KMS-11 (cell line): ENCODE data around the gene LKAAEAR1.

Experiments
- H2AFZ ChIP-seq: fragments of 200-600 bp; sonication (generic); 2 replicates; pipeline ENCODE4 v1.6.1; 2016; ENCODE audit warnings: antibody characterized with exemption, mixed run types, low read depth
- H3K27ac ChIP-seq: fragments of 200-600 bp; sonication (generic); 2 replicates; pipeline ENCODE4 v1.6.1; 2016; ENCODE audit warnings: mild to moderate bottlenecking, mixed run types
- H3K27me3 ChIP-seq: fragments of 200-600 bp; sonication (generic); 2 replicates; pipeline ENCODE4 v1.6.1; 2017; ENCODE audit warnings: mild to moderate bottlenecking, low read depth, mixed run types, moderate library complexity; ENCODE audit not compliant: insufficient read depth
- H3K36me3 ChIP-seq: fragments of 200-600 bp; sonication (generic); 2 replicates; pipeline ENCODE4 v1.6.1; 2017; ENCODE audit warnings: mild to moderate bottlenecking, mixed run types; ENCODE audit not compliant: insufficient read depth
- H3K4me1 ChIP-seq: fragments of 200-600 bp; sonication (generic); 2 replicates; pipeline ENCODE4 v1.6.1; 2016; ENCODE audit warnings: mild to moderate bottlenecking, low read depth, mixed run types; ENCODE audit not compliant: poor library complexity, severe bottlenecking
- H3K4me2 ChIP-seq: fragments of 200-600 bp; sonication (generic); 2 replicates; pipeline ENCODE4 v1.7.0; 2016; ENCODE audit warnings: mild to moderate bottlenecking, mixed run types
- H3K4me3 ChIP-seq: fragments of 200-600 bp; sonication (generic); IDR thresholded peaks from 2 replicates; pipeline ENCODE4 v1.6.1; 2017; ENCODE audit warnings: low read depth, low read length, mixed read lengths; ENCODE audit not compliant: insufficient read depth
- H3K79me2 ChIP-seq: fragments of 200-600 bp; sonication (generic); 2 replicates; pipeline ENCODE4 v1.6.1; 2016; ENCODE audit warnings: low read depth, mixed run types; ENCODE audit not compliant: insufficient read depth
- H3K9ac ChIP-seq: fragments of 200-600 bp; sonication (generic); 2 replicates; pipeline ENCODE4 v1.6.1; 2016; ENCODE audit warnings: mild to moderate bottlenecking, mixed run types
- H4K20me1 ChIP-seq: fragments of 200-600 bp; sonication (generic); 2 replicates; pipeline ENCODE4 v1.6.1; 2016; ENCODE audit warnings: mild to moderate bottlenecking, mixed run types; ENCODE audit not compliant: insufficient read depth
- CTCF ChIP-seq: fragments of 200-600 bp; sonication (generic); conservative IDR thresholded peaks from 2 replicates; pipeline ENCODE4 v1.6.1; 2017; ENCODE audit warnings: low read depth, mild to moderate bottlenecking, antibody characterized with exemption, low read length, moderate library complexity, mixed read lengths

LKAAEAR1 gene

DNA sequence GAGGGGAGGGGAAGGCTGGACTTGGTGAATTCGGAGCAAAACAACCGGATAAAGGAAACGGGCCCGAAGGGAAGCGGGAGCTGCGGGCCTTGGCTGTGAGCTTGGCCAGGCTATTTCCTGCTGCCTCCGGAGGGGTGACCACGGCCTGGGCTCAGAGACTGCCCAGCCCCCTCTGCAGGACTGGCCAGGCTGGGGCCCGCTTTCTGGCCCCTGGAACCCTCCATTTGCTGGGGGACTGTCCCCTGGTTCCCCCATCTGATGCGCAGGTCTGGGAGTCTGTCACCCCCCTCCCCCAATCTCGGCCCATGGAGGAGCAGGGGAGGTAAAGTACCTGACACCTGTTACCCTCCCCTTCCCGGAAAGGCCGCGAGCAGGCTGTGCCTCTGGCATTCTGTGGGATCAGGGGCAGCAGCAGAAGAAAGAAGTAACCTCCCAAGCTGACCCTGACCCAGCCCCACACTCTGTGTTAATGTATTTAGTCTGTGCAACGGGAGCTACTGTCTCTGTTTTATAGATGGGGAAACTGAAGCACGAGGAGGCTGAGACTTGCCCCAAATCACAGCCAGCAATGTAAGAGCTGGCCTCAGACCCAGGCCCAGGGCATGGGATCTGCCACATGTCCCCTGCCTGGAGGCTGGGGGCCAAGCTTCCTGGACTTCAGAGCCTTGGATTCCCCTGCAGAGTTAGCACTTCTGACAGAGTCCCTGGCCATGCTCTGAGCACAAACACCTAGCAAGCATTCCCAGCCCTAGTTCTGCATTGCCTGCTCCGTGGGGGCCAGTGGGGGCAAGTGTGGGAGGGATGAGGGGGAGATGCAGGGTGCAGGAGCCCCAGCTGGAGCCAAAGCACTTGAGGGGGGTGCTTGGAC lies 44.7 kb downstream of the LKAAEAR1 start:
- peak overlapping the region; percentile 98 for H2AFZ ChIP-seq
- no peaks in the 10 kb centered on the region for H3K36me3 ChIP-seq
- peaks cover 67% of the 10 kb centered on the region for H3K27me3 ChIP-seq
- no peaks in the 10 kb centered on the region for H4K20me1 ChIP-seq
- peaks cover 24% of the 10 kb centered on the region for H3K4me1 ChIP-seq
- no peak for TF ChIP-seq CTCF
- H3K4me3 ChIP-seq: no peak overlapping the region
- H3K79me2 ChIP-seq: no peaks in the 10 kb centered on the region
- no peak overlapping the region for H3K27ac ChIP-seq
- no peak overlapping the region for H3K9ac ChIP-seq
- peak overlapping the region; percentile 92 for H3K4me2 ChIP-seq

- Histone ChIP-seq H3K4me3 (no peak overlapping the region), H3K27ac (no peak overlapping the region), H3K36me3 (no peaks in the 10 kb centered on the region), H3K4me2 (peak overlapping the region; percentile 92), H3K27me3 (peaks cover 59% of the 10 kb centered on the region), H3K79me2 (no peaks in the 10 kb centered on the region), H2AFZ (peak overlapping the region; percentile 98), H3K9ac (peak overlapping the region; percentile 41; the same call in 1 of the 2 replicates), H4K20me1 (no peaks in the 10 kb centered on the region), H3K4me1 (peaks cover 24% of the 10 kb centered on the region)
- peak; percentile 73 for TF ChIP-seq CTCF
These were observed 45.5 kb downstream of the LKAAEAR1 start for GRCh38 chr20:64038565-64039292.

GRCh38 chr20:64038224-64038564 lies 46.0 kb downstream of the LKAAEAR1 start:
- Histone ChIP-seq H3K9ac (no peak overlapping the region; the same call in 1 of the 2 replicates), H3K4me3 (no peak overlapping the region), H3K27ac (no peak overlapping the region), H4K20me1 (no peaks in the 10 kb centered on the region), H3K27me3 (peaks cover 53% of the 10 kb centered on the region), H3K4me2 (peak overlapping the region; percentile 92), H2AFZ (peak overlapping the region; percentile 98), H3K79me2 (no peaks in the 10 kb centered on the region), H3K4me1 (peaks cover 24% of the 10 kb centered on the region), H3K36me3 (no peaks in the 10 kb centered on the region)
- TF ChIP-seq CTCF: no peak

GRCh38 chr20:64037498-64038213 lies 46.5 kb downstream of the LKAAEAR1 start:
- Histone ChIP-seq H3K27me3 (peaks cover 51% of the 10 kb centered on the region), H3K4me2 (peak overlapping the region; percentile 92), H3K4me3 (no peak overlapping the region), H3K36me3 (no peaks in the 10 kb centered on the region), H3K9ac (no peak overlapping the region), H2AFZ (no peak overlapping the region), H3K27ac (no peak overlapping the region), H4K20me1 (no peaks in the 10 kb centered on the region), H3K4me1 (peaks cover 24% of the 10 kb centered on the region), H3K79me2 (no peaks in the 10 kb centered on the region)
- no peak for TF ChIP-seq CTCF
